ENCODE results near the gene WDR70.

WDR70 gene

GRCh38 chr5:37754976-37755375 lies 375.9 kb downstream of the WDR70 start (continued):
- TF ChIP-seq, protein P1, sequence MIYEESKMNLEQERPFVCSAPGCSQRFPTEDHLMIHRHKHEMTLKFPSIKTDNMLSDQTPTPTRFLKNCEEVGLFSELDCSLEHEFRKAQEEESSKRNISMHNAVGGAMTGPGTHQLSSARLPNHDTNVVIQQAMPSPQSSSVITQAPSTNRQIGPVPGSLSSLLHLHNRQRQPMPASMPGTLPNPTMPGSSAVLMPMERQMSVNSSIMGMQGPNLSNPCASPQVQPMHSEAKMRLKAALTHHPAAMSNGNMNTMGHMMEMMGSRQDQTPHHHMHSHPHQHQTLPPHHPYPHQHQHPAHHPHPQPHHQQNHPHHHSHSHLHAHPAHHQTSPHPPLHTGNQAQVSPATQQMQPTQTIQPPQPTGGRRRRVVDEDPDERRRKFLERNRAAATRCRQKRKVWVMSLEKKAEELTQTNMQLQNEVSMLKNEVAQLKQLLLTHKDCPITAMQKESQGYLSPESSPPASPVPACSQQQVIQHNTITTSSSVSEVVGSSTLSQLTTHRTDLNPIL (CRISPR knock-in tag; IDR thresholded peaks at IDR 0.05; ENCODE audit: low read depth): no peak

- no peak for ATAC-seq
- TF ChIP-seq TOX (CRISPR knock-in tag; IDR thresholded peaks at IDR 0.05; ENCODE audit: borderline replicate concordance) (no peak), ARNTL (CRISPR knock-in tag; IDR thresholded peaks at IDR 0.05; ENCODE audit: borderline replicate concordance, low read depth) (no peak), SNAI2 (CRISPR knock-in tag; IDR thresholded peaks at IDR 0.05) (no peak), ZFP3 (CRISPR knock-in tag; IDR thresholded peaks at IDR 0.05) (no peak), ZFP30 (CRISPR knock-in tag; IDR thresholded peaks at IDR 0.05) (no peak), POU6F1 (CRISPR knock-in tag; IDR thresholded peaks at IDR 0.05; ENCODE audit: borderline replicate concordance, low read depth) (no peak), ESRRG (CRISPR knock-in tag; IDR thresholded peaks at IDR 0.05) (no peak), TCF4 (CRISPR knock-in tag; IDR thresholded peaks at IDR 0.05; ENCODE audit: borderline replicate concordance) (no peak), ZNF8 (CRISPR knock-in tag; IDR thresholded peaks at IDR 0.05) (no peak), ZNF70 (CRISPR knock-in tag; IDR thresholded peaks at IDR 0.05) (no peak), ZNF565 (CRISPR knock-in tag; conservative IDR thresholded peaks at IDR 0.05; ENCODE audit: low read depth) (no peak), CSRNP3 (CRISPR knock-in tag; IDR thresholded peaks at IDR 0.05) (no peak), OSR1 (CRISPR knock-in tag; IDR thresholded peaks at IDR 0.05) (no peak), CSDC2 (CRISPR knock-in tag; IDR thresholded peaks at IDR 0.05) (no peak), RARB (CRISPR knock-in tag; IDR thresholded peaks at IDR 0.05) (no peak)
- TF ChIP-seq, protein P1 (CRISPR knock-in tag; IDR thresholded peaks at IDR 0.05; ENCODE audit: low read depth): no peak
These were observed 376.5 kb downstream of the WDR70 start for GRCh38 chr5:37755581-37755980.

GRCh38 chr5:37756248-37756647 lies 377.1 kb downstream of the WDR70 start:
- TF ChIP-seq, protein P2, sequence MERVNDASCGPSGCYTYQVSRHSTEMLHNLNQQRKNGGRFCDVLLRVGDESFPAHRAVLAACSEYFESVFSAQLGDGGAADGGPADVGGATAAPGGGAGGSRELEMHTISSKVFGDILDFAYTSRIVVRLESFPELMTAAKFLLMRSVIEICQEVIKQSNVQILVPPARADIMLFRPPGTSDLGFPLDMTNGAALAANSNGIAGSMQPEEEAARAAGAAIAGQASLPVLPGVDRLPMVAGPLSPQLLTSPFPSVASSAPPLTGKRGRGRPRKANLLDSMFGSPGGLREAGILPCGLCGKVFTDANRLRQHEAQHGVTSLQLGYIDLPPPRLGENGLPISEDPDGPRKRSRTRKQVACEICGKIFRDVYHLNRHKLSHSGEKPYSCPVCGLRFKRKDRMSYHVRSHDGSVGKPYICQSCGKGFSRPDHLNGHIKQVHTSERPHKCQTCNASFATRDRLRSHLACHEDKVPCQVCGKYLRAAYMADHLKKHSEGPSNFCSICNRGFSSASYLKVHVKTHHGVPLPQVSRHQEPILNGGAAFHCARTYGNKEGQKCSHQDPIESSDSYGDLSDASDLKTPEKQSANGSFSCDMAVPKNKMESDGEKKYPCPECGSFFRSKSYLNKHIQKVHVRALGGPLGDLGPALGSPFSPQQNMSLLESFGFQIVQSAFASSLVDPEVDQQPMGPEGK (CRISPR knock-in tag; IDR thresholded peaks at IDR 0.05; ENCODE audit: borderline replicate concordance): no peak
- TF ChIP-seq ZFP3 (CRISPR knock-in tag; IDR thresholded peaks at IDR 0.05) (no peak), ZFP30 (CRISPR knock-in tag; IDR thresholded peaks at IDR 0.05) (no peak), POU6F1 (CRISPR knock-in tag; IDR thresholded peaks at IDR 0.05; ENCODE audit: borderline replicate concordance, low read depth) (no peak)
- ATAC-seq: no peak

GRCh38 chr5:37757980-37758582 lies 379.0 kb downstream of the WDR70 start:
- ATAC-seq: no peak
- TF ChIP-seq, protein P1 (CRISPR knock-in tag; IDR thresholded peaks at IDR 0.05; ENCODE audit: low read depth): no peak
- TF ChIP-seq PPARA (CRISPR knock-in tag; IDR thresholded peaks at IDR 0.05; ENCODE audit: borderline replicate concordance): no peak
